GM23338 (cell line): ENCODE data around the gene TULP3. TPM values are rescaled to one million over a fixed set of nuclear protein-coding genes. Genes with fewer than 3 reads are reported as not detected.

Source experiments
- ATAC-seq: fragments of 200-7000 bp; cut with Tn5 transposase; 3 replicates; pipeline ENCODE4 v1.9.1; 2020
- DNase-seq: peaks from one replicate; pipeline ENCODE4 v3.0.0-alpha.2; 2015; ENCODE audit warnings: low spot score
- H2AFZ ChIP-seq: fragments of 200-600 bp; sonication (generic); 2 replicates; pipeline ENCODE4 v1.8.0; 2016; ENCODE audit warnings: antibody characterized with exemption, mild to moderate bottlenecking, moderate library complexity
- H3F3A ChIP-seq: fragments of 200-600 bp; sonication (generic); replicated peaks from 2 replicates; pipeline ENCODE4 v1.8.0; 2017; ENCODE audit warnings: antibody characterized with exemption, mixed run types, low read depth
- H3K27ac ChIP-seq: fragments of 200-600 bp; sonication (generic); 2 replicates; pipeline ENCODE4 v1.6.1; 2016; ENCODE audit warnings: low read depth
- H3K27me3 ChIP-seq: fragments of 200-600 bp; sonication (generic); 2 replicates; pipeline ENCODE4 v1.8.0; 2016; ENCODE audit warnings: mild to moderate bottlenecking, mixed run types, moderate library complexity; ENCODE audit not compliant: insufficient read depth
- H3K36me3 ChIP-seq: fragments of 200-600 bp; sonication (generic); 2 replicates; pipeline ENCODE4 v1.8.0; 2016; ENCODE audit warnings: mild to moderate bottlenecking; ENCODE audit not compliant: insufficient read depth
- H3K4me1 ChIP-seq: fragments of 200-600 bp; sonication (generic); 2 replicates; pipeline ENCODE4 v1.8.0; 2016; ENCODE audit warnings: mild to moderate bottlenecking, moderate library complexity; ENCODE audit not compliant: insufficient read depth
- H3K4me2 ChIP-seq: fragments of 200-600 bp; sonication (generic); 2 replicates; pipeline ENCODE4 v1.7.1; 2017; ENCODE audit warnings: mixed run types
- H3K4me3 ChIP-seq: fragments of 200-600 bp; sonication (generic); 2 replicates; pipeline ENCODE4 v1.6.1; 2016; ENCODE audit warnings: mixed run types
- H3K79me2 ChIP-seq: fragments of 200-600 bp; sonication (generic); replicated peaks from 2 replicates; pipeline ENCODE4 v1.8.0; 2017; ENCODE audit warnings: mild to moderate bottlenecking; ENCODE audit not compliant: insufficient read depth
- H3K9me2 ChIP-seq: fragments of 200-600 bp; sonication (generic); 2 replicates; pipeline ENCODE4 v1.8.0; 2017; ENCODE audit not compliant: insufficient read depth
- H4K20me1 ChIP-seq: fragments of 200-600 bp; sonication (generic); replicated peaks from 2 replicates; pipeline ENCODE4 v1.8.0; 2017; ENCODE audit warnings: mild to moderate bottlenecking; ENCODE audit not compliant: insufficient read depth
- H3K27ac Mint-ChIP-seq: 2 replicates; pipeline ENCODE4 v1.8.0; 2020; ENCODE audit warnings: inconsistent platforms, mild to moderate bottlenecking, moderate library complexity, mixed read lengths
- H3K27me3 Mint-ChIP-seq: 3 replicates; pipeline ENCODE4 v1.8.0; 2022; ENCODE audit warnings: low read depth, mild to moderate bottlenecking, moderate library complexity, mixed read lengths, inconsistent platforms; ENCODE audit not compliant: insufficient read depth, poor library complexity
- H3K36me3 Mint-ChIP-seq: 3 replicates; pipeline ENCODE4 v1.8.0; 2021; ENCODE audit warnings: low read depth, mild to moderate bottlenecking, inconsistent platforms, moderate library complexity, mixed read lengths
- H3K4me1 Mint-ChIP-seq: 3 replicates; pipeline ENCODE4 v1.8.0; 2020; ENCODE audit warnings: mild to moderate bottlenecking, inconsistent platforms, mixed read lengths
- H3K4me3 Mint-ChIP-seq: 3 replicates; pipeline ENCODE4 v1.8.0; 2021; ENCODE audit warnings: moderate library complexity, mild to moderate bottlenecking, inconsistent platforms, mixed read lengths
- H3K9me3 Mint-ChIP-seq: 3 replicates; pipeline ENCODE4 v1.8.0; 2020; ENCODE audit warnings: moderate library complexity, mild to moderate bottlenecking, inconsistent platforms, mixed read lengths
- CREB1 ChIP-seq: fragments of 250-450 bp; sonication (Bioruptor Pico); IDR thresholded peaks from 2 replicates; pipeline ENCODE4 v1.5.0; 2020; ENCODE audit warnings: low read depth, mild to moderate bottlenecking, moderate library complexity
- EZH2 ChIP-seq: fragments of 200-600 bp; sonication (generic); IDR thresholded peaks from one replicate; pipeline ENCODE4 v1.8.0; 2017; ENCODE audit warnings: antibody characterized with exemption, mild to moderate bottlenecking, low read depth; ENCODE audit not compliant: unreplicated experiment
- EZH2phosphoT487 ChIP-seq: fragments of 200-600 bp; sonication (generic); IDR thresholded peaks from one replicate; pipeline ENCODE4 v1.8.1; 2018; ENCODE audit warnings: antibody characterized with exemption; ENCODE audit not compliant: unreplicated experiment
- JUNB ChIP-seq: IDR thresholded peaks from one replicate; pipeline ENCODE4 v1.6.1; 2016; ENCODE audit warnings: antibody characterized with exemption; ENCODE audit not compliant: unreplicated experiment
- POLR2AphosphoS5 ChIP-seq: IDR thresholded peaks from 2 replicates; pipeline ENCODE4 v1.6.1; 2016; ENCODE audit warnings: antibody characterized with exemption, low read depth
- STAT1 ChIP-seq: IDR thresholded peaks from one replicate; pipeline ENCODE4 v1.6.1; 2016; ENCODE audit warnings: antibody characterized with exemption; ENCODE audit not compliant: unreplicated experiment
- ZNF114 ChIP-seq: fragments of 250-450 bp; sonication (Bioruptor Pico); IDR thresholded peaks from 2 replicates; pipeline ENCODE4 v1.5.0; 2020; ENCODE audit warnings: mild to moderate bottlenecking, moderate library complexity
- ZNF331 ChIP-seq: fragments of 250-450 bp; sonication (Bioruptor Pico); IDR thresholded peaks from 2 replicates; pipeline ENCODE4 v1.5.0; 2020; ENCODE audit warnings: low read depth, mild to moderate bottlenecking, moderate library complexity
- polyA plus RNA-seq: library from polyadenylated mRNA; unstranded; fragments of >200 nt; fragmentation: Nextera tagmentation; extraction: Ambion mirVana; gene quantifications from 2 replicates; pipeline ENCODE4 v1.2.1, GENCODE V29; 2016
- total RNA-seq: library from RNA; depleted of rRNA; stranded (reverse); fragments of >200 nt; shearing (Covaris generic); gene quantifications from 2 replicates; pipeline ENCODE4 v1.2.3, GENCODE V29; 2014
- TF ChIP-seq, protein P1 (sequence below): IDR thresholded peaks from one replicate; pipeline ENCODE4 v1.6.1; 2018; ENCODE audit warnings: antibody characterized with exemption; ENCODE audit not compliant: unreplicated experiment
- TF ChIP-seq, protein P2 (sequence below): IDR thresholded peaks from 2 replicates; pipeline ENCODE4 v1.6.1; 2016; ENCODE audit warnings: antibody characterized with exemption
- TF ChIP-seq, protein P3 (sequence below), 2 experiments: fragments of 200-600 bp in 1 of 2; sonication (generic) in 1 of 2; conservative IDR thresholded peaks; 2 replicates each; pipeline versions ENCODE4 v1.5.1 to v1.6.1; 2016 to 2017; ENCODE audit warnings: antibody characterized with exemption in 2 of 2, low read depth in 2 of 2, mild to moderate bottlenecking in 2 of 2, moderate library complexity in 1 of 2
- TF ChIP-seq, protein P4 (sequence below): fragments of 250-450 bp; sonication (Bioruptor Pico); IDR thresholded peaks from 2 replicates; pipeline ENCODE4 v1.5.0; 2020; ENCODE audit warnings: mild to moderate bottlenecking, moderate library complexity

Gene TULP3
- total and polyA plus RNA-seq, 2 experiments from 2014 or later: 15.1 to 18.8 TPM

DNA sequence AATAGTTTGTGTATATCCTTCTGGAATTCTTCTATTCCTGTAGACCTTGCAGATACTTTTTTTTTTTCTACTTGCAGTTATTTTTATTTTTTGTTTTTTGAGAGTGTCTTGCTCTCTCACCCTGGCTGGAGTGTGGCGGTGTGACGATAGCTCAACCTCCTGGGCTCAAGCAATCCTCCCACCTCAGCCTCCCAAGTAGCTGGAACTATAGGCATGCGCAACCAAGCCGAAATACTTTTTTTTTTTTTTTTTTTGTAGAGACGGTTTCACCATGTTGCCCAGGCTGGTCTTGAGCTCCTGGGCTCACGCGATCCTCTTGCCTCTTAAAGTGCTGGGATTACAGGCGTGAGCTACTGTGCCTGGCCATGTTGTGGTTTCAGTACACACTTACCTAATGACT, 10.0 kb downstream of the TULP3 start (continued):
- TF ChIP-seq, protein P1, sequence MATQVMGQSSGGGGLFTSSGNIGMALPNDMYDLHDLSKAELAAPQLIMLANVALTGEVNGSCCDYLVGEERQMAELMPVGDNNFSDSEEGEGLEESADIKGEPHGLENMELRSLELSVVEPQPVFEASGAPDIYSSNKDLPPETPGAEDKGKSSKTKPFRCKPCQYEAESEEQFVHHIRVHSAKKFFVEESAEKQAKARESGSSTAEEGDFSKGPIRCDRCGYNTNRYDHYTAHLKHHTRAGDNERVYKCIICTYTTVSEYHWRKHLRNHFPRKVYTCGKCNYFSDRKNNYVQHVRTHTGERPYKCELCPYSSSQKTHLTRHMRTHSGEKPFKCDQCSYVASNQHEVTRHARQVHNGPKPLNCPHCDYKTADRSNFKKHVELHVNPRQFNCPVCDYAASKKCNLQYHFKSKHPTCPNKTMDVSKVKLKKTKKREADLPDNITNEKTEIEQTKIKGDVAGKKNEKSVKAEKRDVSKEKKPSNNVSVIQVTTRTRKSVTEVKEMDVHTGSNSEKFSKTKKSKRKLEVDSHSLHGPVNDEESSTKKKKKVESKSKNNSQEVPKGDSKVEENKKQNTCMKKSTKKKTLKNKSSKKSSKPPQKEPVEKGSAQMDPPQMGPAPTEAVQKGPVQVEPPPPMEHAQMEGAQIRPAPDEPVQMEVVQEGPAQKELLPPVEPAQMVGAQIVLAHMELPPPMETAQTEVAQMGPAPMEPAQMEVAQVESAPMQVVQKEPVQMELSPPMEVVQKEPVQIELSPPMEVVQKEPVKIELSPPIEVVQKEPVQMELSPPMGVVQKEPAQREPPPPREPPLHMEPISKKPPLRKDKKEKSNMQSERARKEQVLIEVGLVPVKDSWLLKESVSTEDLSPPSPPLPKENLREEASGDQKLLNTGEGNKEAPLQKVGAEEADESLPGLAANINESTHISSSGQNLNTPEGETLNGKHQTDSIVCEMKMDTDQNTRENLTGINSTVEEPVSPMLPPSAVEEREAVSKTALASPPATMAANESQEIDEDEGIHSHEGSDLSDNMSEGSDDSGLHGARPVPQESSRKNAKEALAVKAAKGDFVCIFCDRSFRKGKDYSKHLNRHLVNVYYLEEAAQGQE: no peak

DNA sequence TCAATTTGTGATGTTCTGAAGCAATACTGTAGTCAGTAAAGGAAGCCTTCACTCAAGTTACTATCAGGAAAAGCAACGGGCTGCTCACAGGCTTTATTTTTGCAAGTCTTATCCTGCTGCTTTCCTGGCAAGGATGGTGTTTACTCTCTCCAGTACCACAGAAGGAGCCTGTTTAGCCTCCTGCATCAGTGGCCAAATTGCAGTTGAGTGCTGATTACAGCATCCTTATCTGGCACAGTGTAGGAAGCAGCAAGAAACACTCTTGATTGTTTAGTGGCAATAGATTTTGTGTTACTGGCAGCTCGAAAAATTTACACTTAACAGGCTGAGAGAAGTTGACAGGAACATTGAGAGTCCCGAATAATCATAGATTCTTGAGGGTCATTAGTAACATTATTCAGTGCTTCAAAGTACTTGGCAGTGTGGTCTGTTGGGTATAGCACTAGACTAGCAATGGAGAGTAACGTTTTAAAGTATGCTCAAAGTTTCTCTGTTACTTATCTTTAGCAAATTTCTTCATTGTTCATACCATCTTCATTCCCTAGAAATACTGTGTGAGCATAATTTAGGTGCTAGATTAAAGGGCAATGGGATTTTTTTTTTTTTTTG, 11.7 kb downstream of the TULP3 start:
- peak; percentile 26; the same call in 1 of the 3 replicates for ATAC-seq
- Histone ChIP-seq H4K20me1 (no peaks in the 10 kb centered on the region; the same call in 1 of the 2 replicates), H3K27me3 (no peaks in the 10 kb centered on the region), H3K4me3 (no peak overlapping the region), H3K27ac (no peak overlapping the region), H3K4me1 (no peaks in the 10 kb centered on the region), H3K9me2 (no peaks in the 10 kb centered on the region), H3K36me3 (no peaks in the 10 kb centered on the region), H3F3A (no peaks in the 10 kb centered on the region; the same call in 1 of the 2 replicates), H2AFZ (no peak overlapping the region), H3K4me2 (no peak overlapping the region), H3K79me2 (peaks cover 21% of the 10 kb centered on the region)
- Mint-ChIP-seq H3K4me1 (no peaks in the 10 kb centered on the region; the same call in 2 of the 3 replicates), H3K27me3 (peaks cover 4% of the 10 kb centered on the region), H3K27ac (no peak overlapping the region), H3K9me3 (no peaks in the 10 kb centered on the region), H3K4me3 (no peak overlapping the region), H3K36me3 (no peaks in the 10 kb centered on the region)
- no peak for DNase-seq
- no peak for TF ChIP-seq CREB1 (CRISPR knock-in tag)
- TF ChIP-seq, protein P2, sequence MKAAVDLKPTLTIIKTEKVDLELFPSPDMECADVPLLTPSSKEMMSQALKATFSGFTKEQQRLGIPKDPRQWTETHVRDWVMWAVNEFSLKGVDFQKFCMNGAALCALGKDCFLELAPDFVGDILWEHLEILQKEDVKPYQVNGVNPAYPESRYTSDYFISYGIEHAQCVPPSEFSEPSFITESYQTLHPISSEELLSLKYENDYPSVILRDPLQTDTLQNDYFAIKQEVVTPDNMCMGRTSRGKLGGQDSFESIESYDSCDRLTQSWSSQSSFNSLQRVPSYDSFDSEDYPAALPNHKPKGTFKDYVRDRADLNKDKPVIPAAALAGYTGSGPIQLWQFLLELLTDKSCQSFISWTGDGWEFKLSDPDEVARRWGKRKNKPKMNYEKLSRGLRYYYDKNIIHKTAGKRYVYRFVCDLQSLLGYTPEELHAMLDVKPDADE: no peak
- no peak for TF ChIP-seq ZNF114
- no peak for TF ChIP-seq EZH2phosphoT487
- TF ChIP-seq POLR2AphosphoS5: no peak
- no peak for TF ChIP-seq STAT1
- no peak for TF ChIP-seq ZNF331
- no peak for TF ChIP-seq JUNB
- no peak for TF ChIP-seq EZH2
- TF ChIP-seq, protein P3, sequence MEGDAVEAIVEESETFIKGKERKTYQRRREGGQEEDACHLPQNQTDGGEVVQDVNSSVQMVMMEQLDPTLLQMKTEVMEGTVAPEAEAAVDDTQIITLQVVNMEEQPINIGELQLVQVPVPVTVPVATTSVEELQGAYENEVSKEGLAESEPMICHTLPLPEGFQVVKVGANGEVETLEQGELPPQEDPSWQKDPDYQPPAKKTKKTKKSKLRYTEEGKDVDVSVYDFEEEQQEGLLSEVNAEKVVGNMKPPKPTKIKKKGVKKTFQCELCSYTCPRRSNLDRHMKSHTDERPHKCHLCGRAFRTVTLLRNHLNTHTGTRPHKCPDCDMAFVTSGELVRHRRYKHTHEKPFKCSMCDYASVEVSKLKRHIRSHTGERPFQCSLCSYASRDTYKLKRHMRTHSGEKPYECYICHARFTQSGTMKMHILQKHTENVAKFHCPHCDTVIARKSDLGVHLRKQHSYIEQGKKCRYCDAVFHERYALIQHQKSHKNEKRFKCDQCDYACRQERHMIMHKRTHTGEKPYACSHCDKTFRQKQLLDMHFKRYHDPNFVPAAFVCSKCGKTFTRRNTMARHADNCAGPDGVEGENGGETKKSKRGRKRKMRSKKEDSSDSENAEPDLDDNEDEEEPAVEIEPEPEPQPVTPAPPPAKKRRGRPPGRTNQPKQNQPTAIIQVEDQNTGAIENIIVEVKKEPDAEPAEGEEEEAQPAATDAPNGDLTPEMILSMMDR (conservative IDR thresholded peaks at IDR 0.05; ENCODE audit: low read depth in 2 of 2): no peak
- TF ChIP-seq, protein P4, sequence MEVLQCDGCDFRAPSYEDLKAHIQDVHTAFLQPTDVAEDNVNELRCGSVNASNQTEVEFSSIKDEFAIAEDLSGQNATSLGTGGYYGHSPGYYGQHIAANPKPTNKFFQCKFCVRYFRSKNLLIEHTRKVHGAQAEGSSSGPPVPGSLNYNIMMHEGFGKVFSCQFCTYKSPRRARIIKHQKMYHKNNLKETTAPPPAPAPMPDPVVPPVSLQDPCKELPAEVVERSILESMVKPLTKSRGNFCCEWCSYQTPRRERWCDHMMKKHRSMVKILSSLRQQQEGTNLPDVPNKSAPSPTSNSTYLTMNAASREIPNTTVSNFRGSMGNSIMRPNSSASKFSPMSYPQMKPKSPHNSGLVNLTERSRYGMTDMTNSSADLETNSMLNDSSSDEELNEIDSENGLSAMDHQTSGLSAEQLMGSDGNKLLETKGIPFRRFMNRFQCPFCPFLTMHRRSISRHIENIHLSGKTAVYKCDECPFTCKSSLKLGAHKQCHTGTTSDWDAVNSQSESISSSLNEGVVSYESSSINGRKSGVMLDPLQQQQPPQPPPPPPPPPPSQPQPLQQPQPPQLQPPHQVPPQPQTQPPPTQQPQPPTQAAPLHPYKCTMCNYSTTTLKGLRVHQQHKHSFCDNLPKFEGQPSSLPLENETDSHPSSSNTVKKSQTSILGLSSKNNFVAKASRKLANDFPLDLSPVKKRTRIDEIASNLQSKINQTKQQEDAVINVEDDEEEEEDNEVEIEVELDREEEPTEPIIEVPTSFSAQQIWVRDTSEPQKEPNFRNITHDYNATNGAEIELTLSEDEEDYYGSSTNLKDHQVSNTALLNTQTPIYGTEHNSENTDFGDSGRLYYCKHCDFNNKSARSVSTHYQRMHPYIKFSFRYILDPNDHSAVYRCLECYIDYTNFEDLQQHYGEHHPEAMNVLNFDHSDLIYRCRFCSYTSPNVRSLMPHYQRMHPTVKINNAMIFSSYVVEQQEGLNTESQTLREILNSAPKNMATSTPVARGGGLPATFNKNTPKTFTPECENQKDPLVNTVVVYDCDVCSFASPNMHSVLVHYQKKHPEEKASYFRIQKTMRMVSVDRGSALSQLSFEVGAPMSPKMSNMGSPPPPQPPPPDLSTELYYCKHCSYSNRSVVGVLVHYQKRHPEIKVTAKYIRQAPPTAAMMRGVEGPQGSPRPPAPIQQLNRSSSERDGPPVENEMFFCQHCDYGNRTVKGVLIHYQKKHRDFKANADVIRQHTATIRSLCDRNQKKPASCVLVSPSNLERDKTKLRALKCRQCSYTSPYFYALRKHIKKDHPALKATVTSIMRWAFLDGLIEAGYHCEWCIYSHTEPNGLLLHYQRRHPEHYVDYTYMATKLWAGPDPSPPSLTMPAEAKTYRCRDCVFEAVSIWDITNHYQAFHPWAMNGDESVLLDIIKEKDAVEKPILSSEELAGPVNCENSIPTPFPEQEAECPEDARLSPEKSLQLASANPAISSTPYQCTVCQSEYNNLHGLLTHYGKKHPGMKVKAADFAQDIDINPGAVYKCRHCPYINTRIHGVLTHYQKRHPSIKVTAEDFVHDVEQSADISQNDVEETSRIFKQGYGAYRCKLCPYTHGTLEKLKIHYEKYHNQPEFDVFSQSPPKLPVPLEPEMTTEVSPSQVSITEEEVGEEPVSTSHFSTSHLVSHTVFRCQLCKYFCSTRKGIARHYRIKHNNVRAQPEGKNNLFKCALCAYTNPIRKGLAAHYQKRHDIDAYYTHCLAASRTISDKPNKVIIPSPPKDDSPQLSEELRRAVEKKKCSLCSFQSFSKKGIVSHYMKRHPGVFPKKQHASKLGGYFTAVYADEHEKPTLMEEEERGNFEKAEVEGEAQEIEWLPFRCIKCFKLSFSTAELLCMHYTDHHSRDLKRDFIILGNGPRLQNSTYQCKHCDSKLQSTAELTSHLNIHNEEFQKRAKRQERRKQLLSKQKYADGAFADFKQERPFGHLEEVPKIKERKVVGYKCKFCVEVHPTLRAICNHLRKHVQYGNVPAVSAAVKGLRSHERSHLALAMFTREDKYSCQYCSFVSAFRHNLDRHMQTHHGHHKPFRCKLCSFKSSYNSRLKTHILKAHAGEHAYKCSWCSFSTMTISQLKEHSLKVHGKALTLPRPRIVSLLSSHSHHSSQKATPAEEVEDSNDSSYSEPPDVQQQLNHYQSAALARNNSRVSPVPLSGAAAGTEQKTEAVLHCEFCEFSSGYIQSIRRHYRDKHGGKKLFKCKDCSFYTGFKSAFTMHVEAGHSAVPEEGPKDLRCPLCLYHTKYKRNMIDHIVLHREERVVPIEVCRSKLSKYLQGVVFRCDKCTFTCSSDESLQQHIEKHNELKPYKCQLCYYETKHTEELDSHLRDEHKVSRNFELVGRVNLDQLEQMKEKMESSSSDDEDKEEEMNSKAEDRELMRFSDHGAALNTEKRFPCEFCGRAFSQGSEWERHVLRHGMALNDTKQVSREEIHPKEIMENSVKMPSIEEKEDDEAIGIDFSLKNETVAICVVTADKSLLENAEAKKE (CRISPR knock-in tag): no peak
